ENCODE results near the gene LCN15. TPM values are rescaled to one million over a fixed set of nuclear protein-coding genes. Genes with fewer than 3 reads are reported as not detected.
"Not testable (repeated sequence)": the region's sequence is repeated elsewhere in the genome, so short reads cannot be mapped to it uniquely, and the experiment has no call there.

Gene LCN15
- polyA plus RNA-seq, 1 experiment = not detected

DNA sequence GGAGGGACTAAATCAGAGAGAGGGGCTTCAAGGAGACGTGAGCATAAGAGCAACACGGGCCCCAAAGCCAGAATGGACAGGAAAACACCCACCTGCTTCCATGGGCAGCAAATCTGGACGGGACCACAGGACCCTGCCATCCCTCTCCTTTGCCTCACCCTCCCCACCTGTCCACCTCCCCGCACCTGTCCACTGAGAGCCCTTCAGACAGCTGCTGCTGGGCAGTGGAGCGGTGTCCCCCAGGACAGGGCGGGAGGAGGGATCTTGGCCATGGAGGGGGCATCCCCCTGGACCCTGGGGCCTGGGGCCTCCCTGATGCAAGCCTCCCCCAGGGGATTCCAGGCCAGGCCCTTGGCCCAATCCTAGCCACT is 34.4 kb upstream of the LCN15 start:
- H3K27me3 ChIP-seq (ENCODE audit: control insufficient read depth, insufficient read depth, low read length) = peaks cover 25% of the 10 kb centered on the region
- no peak for DNase-seq (ENCODE audit: low read depth)
- TF ChIP-seq, protein P1, sequence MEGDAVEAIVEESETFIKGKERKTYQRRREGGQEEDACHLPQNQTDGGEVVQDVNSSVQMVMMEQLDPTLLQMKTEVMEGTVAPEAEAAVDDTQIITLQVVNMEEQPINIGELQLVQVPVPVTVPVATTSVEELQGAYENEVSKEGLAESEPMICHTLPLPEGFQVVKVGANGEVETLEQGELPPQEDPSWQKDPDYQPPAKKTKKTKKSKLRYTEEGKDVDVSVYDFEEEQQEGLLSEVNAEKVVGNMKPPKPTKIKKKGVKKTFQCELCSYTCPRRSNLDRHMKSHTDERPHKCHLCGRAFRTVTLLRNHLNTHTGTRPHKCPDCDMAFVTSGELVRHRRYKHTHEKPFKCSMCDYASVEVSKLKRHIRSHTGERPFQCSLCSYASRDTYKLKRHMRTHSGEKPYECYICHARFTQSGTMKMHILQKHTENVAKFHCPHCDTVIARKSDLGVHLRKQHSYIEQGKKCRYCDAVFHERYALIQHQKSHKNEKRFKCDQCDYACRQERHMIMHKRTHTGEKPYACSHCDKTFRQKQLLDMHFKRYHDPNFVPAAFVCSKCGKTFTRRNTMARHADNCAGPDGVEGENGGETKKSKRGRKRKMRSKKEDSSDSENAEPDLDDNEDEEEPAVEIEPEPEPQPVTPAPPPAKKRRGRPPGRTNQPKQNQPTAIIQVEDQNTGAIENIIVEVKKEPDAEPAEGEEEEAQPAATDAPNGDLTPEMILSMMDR (IDR thresholded peaks at IDR 0.05; ENCODE audit: insufficient read depth, low read depth, low read length) = no peak
- H3K36me3 ChIP-seq (ENCODE audit: control insufficient read depth, insufficient read depth, low read length) = no peaks in the 10 kb centered on the region; the same call in 1 of the 2 replicates
- POLR2A ChIA-PET = no interaction called here
- no peak overlapping the region for H3K4me3 ChIP-seq (ENCODE audit: low read depth, low read length)
- CTCF ChIA-PET = interaction anchor here (0.7 to 1.2 kb wide), 5 partner anchors 11 to 230 kb away, joined by 3 to 4 read pairs (median 3); partner anchors contain the start of gene AJM1

DNA sequence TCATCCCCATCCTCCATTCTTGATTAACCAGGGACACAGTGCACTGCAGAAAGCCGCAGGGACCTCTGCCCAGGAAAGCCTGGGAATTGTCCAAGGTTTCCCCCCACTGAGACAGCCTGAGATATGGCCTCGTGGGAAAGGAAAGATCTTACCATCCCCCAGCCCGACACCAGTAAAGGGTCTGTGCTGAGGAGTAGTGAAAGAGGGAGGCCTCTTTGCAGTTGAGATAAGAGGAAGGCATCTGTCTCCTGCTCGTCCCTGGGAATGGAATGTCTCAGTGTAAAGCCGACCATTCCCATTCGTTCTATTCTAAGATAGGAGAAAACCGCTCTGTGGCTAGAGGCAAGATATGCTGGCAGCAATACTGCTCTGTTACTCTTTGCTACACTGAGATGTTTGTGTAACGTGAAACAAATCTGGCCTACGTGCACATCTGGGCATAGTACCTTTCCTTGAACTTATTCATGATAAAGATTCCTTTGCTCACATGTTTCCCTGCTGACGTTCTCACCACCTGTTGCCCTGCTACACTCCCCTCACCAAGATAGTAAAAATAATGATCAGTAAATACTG is 32.5 kb upstream of the LCN15 start:
- CTCF ChIA-PET = interaction anchor here (1.5 kb wide), 1 partner anchor 238 kb away, joined by 4 read pairs; no protein-coding TSS in a partner anchor
- DNase-seq (ENCODE audit: low read depth) = not testable (repeated sequence)

DNA sequence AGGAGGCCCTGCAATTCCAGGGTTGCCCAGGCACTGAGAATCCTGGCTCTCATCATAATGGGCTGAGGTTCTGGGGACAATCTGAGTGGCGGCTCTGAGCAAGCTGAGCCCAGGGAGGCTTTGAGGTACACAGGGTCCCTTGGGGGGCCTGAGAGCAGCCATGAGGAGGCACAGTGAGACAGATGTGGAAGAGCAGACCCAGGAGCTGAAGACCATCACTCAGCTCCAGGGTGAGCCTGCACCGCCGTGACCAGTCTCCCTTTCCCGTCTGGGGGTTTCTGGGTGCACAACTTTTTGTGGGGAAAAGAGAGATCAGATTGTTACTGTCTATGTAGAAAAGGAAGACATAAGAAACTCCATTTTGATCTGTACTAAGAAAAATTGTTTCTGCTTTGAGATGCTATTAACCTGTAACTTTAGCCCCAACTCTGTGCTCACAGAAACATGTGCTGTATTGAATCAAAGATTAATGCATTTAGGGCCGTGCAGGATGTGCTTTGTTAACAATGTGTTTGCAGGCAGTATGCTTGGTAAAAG is 32.0 kb upstream of the LCN15 start, which contains the start of gene CCDC183:
Gene CCDC183, plus strand, starts transcription at position 101 of the 537 bp plus-strand sequence. Its CDS starts 60 bp downstream, at position 161.
- TF ChIP-seq, protein P1 (IDR thresholded peaks at IDR 0.05; ENCODE audit: insufficient read depth, low read depth, low read length) = no peak
- Histone ChIP-seq H3K36me3 (ENCODE audit: control insufficient read depth, insufficient read depth, low read length) (no peaks in the 10 kb centered on the region; the same call in 1 of the 2 replicates), H3K27me3 (ENCODE audit: control insufficient read depth, insufficient read depth, low read length) (peaks cover 21% of the 10 kb centered on the region), H3K4me3 (ENCODE audit: low read depth, low read length) (no peak within 1 kb of the TSS)
- ChIA-PET POLR2A (no interaction called here), CTCF (no interaction called here)
- DNase-seq (ENCODE audit: low read depth) = no peak

More for the DNA sequence above, 32.5 kb upstream of the LCN15 start:
- POLR2A ChIA-PET; H3K36me3 ChIP-seq (ENCODE audit: control insufficient read depth, insufficient read depth, low read length); H3K4me3 ChIP-seq (ENCODE audit: low read depth, low read length): not testable (repeated sequence)
- H3K27me3 ChIP-seq (ENCODE audit: control insufficient read depth, insufficient read depth, low read length) = peaks cover 23% of the 10 kb centered on the region

DNA sequence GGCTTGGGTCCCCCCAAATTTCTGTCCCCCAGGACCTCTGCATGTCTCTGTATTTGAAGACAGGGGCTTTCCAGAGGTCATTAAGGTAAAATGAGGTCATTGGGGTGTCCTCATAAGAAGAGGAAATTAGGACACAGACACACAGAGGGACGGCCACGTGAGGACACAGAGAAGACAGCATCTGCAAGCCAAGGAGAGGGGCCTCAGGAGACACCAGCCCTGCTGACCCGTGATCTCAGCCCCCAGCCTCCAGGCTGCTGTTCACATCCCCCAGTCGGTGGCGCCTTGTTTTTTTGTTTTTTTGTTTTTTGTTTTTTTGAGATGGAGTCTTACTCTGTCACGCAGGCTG is 30.7 kb upstream of the LCN15 start:
- TF ChIP-seq, protein P1 (IDR thresholded peaks at IDR 0.05; ENCODE audit: insufficient read depth, low read depth, low read length) = no peak
- ChIA-PET POLR2A (no interaction called here), CTCF (interaction anchor here (1.2 to 1.6 kb wide), 2 partner anchors 11 to 239 kb away, joined by 4 to 7 read pairs; no protein-coding TSS in a partner anchor)
- no peaks in the 10 kb centered on the region; the same call in 1 of the 2 replicates for H3K36me3 ChIP-seq (ENCODE audit: control insufficient read depth, insufficient read depth, low read length)
- no peak for DNase-seq (ENCODE audit: low read depth)
- no peak overlapping the region for H3K4me3 ChIP-seq (ENCODE audit: low read depth, low read length)
- H3K27me3 ChIP-seq (ENCODE audit: control insufficient read depth, insufficient read depth, low read length) = peaks cover 18% of the 10 kb centered on the region

DNA sequence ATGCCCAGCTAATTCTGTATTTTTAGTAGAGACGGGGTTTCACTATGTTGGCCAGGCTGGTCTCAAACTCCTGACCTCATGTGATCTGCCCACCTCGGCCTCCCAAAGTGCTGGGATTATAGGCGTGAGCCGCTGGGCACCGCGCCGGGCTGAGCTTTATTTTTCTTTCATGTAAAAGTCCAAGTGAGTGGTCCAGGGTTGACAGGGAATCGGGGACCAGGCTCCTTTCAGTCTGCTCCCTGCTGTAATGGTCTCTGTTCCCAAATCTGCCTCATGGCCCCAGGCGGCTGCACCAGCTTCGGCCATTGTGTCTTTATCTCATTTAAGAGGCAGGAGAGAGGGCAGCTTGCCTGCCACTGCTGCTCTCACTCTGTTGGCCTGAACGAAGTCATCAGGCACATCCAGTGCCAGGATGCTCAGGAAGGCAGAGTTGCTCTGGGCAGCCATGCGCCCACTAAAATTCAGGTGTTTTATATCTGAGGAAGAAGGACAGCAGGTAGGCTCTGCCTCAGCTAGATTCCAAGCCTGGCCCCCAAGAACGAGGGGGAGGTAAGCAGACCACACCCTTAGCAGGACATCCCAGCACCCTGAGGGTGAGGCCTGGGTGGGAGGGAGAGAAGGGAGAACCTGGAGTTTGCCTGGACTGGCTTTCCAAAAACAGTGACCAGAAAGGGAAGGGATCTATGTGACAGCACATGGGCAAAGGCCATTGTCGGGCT is 30.1 kb upstream of the LCN15 start:
- no peak for DNase-seq (ENCODE audit: low read depth)
- H3K27me3 ChIP-seq (ENCODE audit: control insufficient read depth, insufficient read depth, low read length) = peaks cover 17% of the 10 kb centered on the region
- CTCF ChIA-PET = interaction anchor here (0.7 to 1.6 kb wide), 7 partner anchors 11 to 273 kb away, joined by 3 to 7 read pairs (median 3); partner anchors contain the start of gene LCN8
- TF ChIP-seq, protein P1 (IDR thresholded peaks at IDR 0.05; ENCODE audit: insufficient read depth, low read depth, low read length) = no peak
- H3K36me3 ChIP-seq (ENCODE audit: control insufficient read depth, insufficient read depth, low read length) = no peaks in the 10 kb centered on the region; the same call in 1 of the 2 replicates
- no peak overlapping the region for H3K4me3 ChIP-seq (ENCODE audit: low read depth, low read length)
- POLR2A ChIA-PET = no interaction called here

All from BJ (cell line).